ENCODE results near the gene UBE2R2.

The UBE2R2 gene

GRCh38 chr9:33850267-33850629 lies 33.3 kb downstream of the UBE2R2 start:
- H3K36me3 ChIP-seq (ENCODE audit: control insufficient read depth, insufficient read depth, low read length), result no peaks in the 10 kb centered on the region; the same call in 1 of the 2 replicates
- no peak for TF ChIP-seq CTCF (IDR thresholded peaks at IDR 0.05; ENCODE audit: insufficient read depth, low read length, poor library complexity, severe bottlenecking)
- H3K27me3 ChIP-seq (replicated peaks; ENCODE audit: control insufficient read depth, insufficient read depth, low read length), result no peaks in the 10 kb centered on the region
- DNase-seq (ENCODE audit: extremely low read depth, insufficient read length), result no peak
- H3K4me3 ChIP-seq (replicated peaks; ENCODE audit: low read depth, low read length), result no peak overlapping the region

GRCh38 chr9:33850677-33851076 lies 33.7 kb downstream of the UBE2R2 start:
- DNase-seq (ENCODE audit: extremely low read depth, insufficient read length), result no peak
- Histone ChIP-seq H3K27me3 (replicated peaks; ENCODE audit: control insufficient read depth, insufficient read depth, low read length) (no peaks in the 10 kb centered on the region), H3K4me3 (replicated peaks; ENCODE audit: low read depth, low read length) (no peak overlapping the region), H3K36me3 (ENCODE audit: control insufficient read depth, insufficient read depth, low read length) (no peaks in the 10 kb centered on the region; the same call in 1 of the 2 replicates)
- no peak for TF ChIP-seq CTCF (IDR thresholded peaks at IDR 0.05; ENCODE audit: insufficient read depth, low read length, poor library complexity, severe bottlenecking)

- no peaks in the 10 kb centered on the region for H3K27me3 ChIP-seq (replicated peaks; ENCODE audit: control insufficient read depth, insufficient read depth, low read length)
- no peak overlapping the region for H3K4me3 ChIP-seq (replicated peaks; ENCODE audit: low read depth, low read length)
- no peaks in the 10 kb centered on the region; the same call in 1 of the 2 replicates for H3K36me3 ChIP-seq (ENCODE audit: control insufficient read depth, insufficient read depth, low read length)
- no peak for TF ChIP-seq CTCF (IDR thresholded peaks at IDR 0.05; ENCODE audit: insufficient read depth, low read length, poor library complexity, severe bottlenecking)
- DNase-seq (ENCODE audit: extremely low read depth, insufficient read length), result no peak
These were observed 34.3 kb downstream of the UBE2R2 start for GRCh38 chr9:33851301-33851700.

GRCh38 chr9:33852216-33852826 lies 35.4 kb downstream of the UBE2R2 start:
- Histone ChIP-seq H3K36me3 (ENCODE audit: control insufficient read depth, insufficient read depth, low read length) (no peaks in the 10 kb centered on the region; the same call in 1 of the 2 replicates), H3K27me3 (replicated peaks; ENCODE audit: control insufficient read depth, insufficient read depth, low read length) (no peaks in the 10 kb centered on the region), H3K4me3 (replicated peaks; ENCODE audit: low read depth, low read length) (no peak overlapping the region)
- DNase-seq (ENCODE audit: extremely low read depth, insufficient read length), result no peak
- peak; percentile 55 for TF ChIP-seq CTCF (IDR thresholded peaks at IDR 0.05; ENCODE audit: insufficient read depth, low read length, poor library complexity, severe bottlenecking)

- TF ChIP-seq CTCF (IDR thresholded peaks at IDR 0.05; ENCODE audit: insufficient read depth, low read length, poor library complexity, severe bottlenecking), result no peak
- Histone ChIP-seq H3K4me3 (replicated peaks; ENCODE audit: low read depth, low read length) (no peak overlapping the region), H3K36me3 (ENCODE audit: control insufficient read depth, insufficient read depth, low read length) (no peaks in the 10 kb centered on the region; the same call in 1 of the 2 replicates)
These were observed 39.3 kb downstream of the UBE2R2 start for GRCh38 chr9:33856247-33856646.

GRCh38 chr9:33858423-33858822 lies 41.5 kb downstream of the UBE2R2 start:
- no peak for DNase-seq (ENCODE audit: extremely low read depth, insufficient read length)
- no peak for TF ChIP-seq CTCF (IDR thresholded peaks at IDR 0.05; ENCODE audit: insufficient read depth, low read length, poor library complexity, severe bottlenecking)
- no peaks in the 10 kb centered on the region; the same call in 1 of the 2 replicates for H3K36me3 ChIP-seq (ENCODE audit: control insufficient read depth, insufficient read depth, low read length)
- no peaks in the 10 kb centered on the region for H3K27me3 ChIP-seq (replicated peaks; ENCODE audit: control insufficient read depth, insufficient read depth, low read length)
- H3K4me3 ChIP-seq (replicated peaks; ENCODE audit: low read depth, low read length), result no peak overlapping the region

More at GRCh38 chr9:33856247-33856646, 39.3 kb downstream of the UBE2R2 start:
- DNase-seq (ENCODE audit: extremely low read depth, insufficient read length), result no peak
- H3K27me3 ChIP-seq (replicated peaks; ENCODE audit: control insufficient read depth, insufficient read depth, low read length), result no peaks in the 10 kb centered on the region
